DMS153 treated with DMSO at 0.1 percent for 48 hours (cell line): ENCODE data around the gene DDX52.
"Not testable (repeated sequence)": the region's sequence is repeated elsewhere in the genome, so short reads cannot be mapped to it uniquely, and the experiment has no call there.

Experiments
- DNase-seq: peaks from one replicate; lab custom pipeline; 2025; ENCODE audit not compliant: unreplicated experiment; lab: John Stamatoyannopoulos, UW

The DDX52 gene, protein sequence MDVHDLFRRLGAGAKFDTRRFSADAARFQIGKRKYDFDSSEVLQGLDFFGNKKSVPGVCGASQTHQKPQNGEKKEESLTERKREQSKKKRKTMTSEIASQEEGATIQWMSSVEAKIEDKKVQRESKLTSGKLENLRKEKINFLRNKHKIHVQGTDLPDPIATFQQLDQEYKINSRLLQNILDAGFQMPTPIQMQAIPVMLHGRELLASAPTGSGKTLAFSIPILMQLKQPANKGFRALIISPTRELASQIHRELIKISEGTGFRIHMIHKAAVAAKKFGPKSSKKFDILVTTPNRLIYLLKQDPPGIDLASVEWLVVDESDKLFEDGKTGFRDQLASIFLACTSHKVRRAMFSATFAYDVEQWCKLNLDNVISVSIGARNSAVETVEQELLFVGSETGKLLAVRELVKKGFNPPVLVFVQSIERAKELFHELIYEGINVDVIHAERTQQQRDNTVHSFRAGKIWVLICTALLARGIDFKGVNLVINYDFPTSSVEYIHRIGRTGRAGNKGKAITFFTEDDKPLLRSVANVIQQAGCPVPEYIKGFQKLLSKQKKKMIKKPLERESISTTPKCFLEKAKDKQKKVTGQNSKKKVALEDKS

DNA sequence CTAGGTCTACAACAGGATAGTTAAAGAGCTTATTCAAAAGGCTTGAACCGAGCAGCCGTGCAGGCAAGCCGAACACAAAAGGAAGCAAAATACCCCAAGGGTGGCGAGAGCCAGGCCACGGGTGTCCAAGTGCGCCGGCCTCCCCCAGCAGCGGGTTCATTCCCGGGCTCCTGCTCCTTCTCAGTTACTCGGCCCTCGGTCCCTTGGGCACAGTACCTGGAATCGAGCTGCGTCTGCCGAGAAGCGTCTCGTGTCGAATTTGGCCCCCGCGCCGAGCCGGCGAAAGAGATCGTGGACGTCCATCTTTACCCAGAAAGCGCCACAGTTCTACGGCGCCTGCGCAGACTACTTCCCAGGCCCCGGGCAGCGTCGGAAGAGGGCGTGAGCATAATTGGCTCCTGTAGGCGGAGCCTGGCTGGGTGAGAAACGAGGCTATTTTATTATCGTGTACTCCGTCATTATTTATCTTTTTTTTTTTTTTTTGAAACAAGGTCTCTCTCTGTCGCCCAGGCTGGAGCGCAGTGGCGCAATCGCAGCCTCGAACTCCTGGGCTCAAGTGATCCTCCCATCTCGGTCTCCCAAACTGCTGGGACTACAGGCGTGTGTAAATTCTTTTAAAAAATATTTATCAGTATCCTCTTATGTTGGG, at the start of gene DDX52:
TSS of gene DDX52 (minus strand) at position 329 of the 649 bp plus-strand sequence. CDS start at position 303, 26 bp downstream.
- DNase-seq = peak; percentile 62

DNA sequence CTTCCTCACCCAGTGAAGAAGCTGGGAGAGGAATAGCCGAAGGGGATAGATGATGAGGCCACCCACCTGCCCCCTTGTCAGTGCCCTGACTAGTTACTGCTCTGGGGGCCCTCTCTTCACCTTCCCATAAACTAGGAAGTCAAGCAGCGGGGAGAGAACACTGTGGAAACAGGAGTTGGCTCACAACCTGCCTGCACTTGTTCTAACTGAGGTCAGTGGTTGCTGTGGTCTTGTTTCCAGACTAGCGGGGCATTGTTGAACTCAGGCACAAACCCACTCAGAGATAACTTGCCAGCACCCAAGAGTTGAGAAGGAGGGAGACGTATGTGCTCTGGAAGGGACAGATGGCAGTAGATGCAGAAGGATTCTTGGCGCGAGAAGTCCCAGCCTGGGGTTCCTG, 48.6 kb upstream of the DDX52 start:
- DNase-seq = no peak

GRCh38 chr17:37689317-37689716, 46.1 kb upstream of the DDX52 start:
- DNase-seq = no peak

- no peak for DNase-seq
Measured at GRCh38 chr17:37683454-37683984, 40.3 kb upstream of the DDX52 start.

- no peak for DNase-seq
Measured at GRCh38 chr17:37682007-37682406, 38.8 kb upstream of the DDX52 start.

GRCh38 chr17:37679995-37680394, 36.7 kb upstream of the DDX52 start:
- not testable (repeated sequence) for DNase-seq

DNA sequence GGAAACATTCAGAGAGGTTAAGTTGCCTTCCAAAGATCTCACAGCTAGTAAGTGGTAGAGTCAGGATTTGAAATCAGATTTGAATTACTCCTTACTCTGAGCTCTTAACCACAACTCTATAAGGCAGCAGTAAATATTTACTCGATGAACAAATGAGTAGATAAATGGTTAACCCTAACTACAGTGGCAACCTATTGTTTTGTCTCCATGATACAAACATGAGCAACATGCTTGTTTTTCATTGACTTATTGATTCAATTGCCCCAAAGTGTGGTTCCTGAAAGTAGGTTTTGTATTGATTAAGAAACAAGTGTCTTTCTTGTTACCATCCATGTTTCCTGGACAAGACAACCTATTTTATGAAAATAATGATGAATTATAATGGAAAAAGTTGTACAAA, 34.8 kb upstream of the DDX52 start:
- DNase-seq = no peak

DNA sequence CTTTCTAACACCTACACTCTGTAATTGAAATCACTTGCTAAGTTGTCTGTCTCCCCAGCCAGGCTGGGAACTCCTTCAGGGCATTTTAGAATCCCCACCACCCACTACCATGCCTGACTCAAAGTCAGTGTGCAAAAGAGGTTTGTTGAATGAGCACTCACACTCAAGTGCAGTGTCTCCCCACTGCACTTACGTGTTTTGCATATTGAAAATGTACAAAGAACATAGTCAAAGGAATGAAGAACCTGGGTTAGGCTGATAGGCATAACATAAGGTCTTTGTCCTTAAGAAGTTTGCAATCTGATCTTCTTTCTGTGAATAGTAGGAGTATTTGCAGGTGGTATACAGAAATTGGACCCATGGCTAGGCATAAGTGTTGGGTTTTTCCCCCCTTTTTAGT, 33.8 kb upstream of the DDX52 start:
- DNase-seq = no peak

DNA sequence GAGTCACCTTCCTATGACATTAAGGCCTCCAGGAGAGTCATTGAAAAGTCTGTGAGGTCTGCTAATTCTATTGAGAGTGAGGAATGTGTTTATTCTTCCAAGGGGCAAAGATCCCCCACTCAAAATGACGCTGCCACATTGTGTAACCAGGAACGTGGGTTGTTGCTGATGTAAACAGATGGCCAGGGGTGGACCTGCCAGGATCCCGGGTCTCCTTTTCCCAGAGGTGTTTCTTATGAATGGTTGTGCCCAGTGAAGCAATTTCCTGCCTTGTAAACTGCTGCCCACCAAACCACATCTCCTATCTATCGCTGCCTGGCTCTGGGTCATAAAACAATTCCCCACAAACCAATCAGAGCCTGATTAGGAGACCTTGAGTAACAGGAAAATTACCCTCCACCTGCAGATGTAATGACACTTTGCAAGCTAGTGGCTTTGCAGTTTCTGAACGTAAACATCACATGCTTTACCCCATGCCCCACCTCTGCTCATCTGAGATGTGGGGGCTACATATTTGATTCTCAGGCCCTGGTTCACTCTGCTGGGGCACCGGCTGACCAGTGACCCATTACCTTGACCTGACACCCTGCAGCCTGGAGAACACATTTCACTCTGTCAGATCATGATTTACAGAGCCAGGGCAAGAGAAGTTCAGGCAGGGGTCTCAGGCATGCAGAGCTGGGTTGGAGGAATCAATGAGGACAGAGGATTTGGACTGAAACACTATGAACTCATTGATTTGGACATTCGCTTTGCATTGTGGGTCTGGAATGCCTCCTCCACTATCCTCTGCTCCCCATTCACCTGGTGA, 33.1 kb upstream of the DDX52 start:
- DNase-seq = no peak

- no peak for DNase-seq
Measured at GRCh38 chr17:37674511-37674910, 31.3 kb upstream of the DDX52 start.

- DNase-seq = no peak
Measured at GRCh38 chr17:37673386-37673785, 30.1 kb upstream of the DDX52 start.

DNA sequence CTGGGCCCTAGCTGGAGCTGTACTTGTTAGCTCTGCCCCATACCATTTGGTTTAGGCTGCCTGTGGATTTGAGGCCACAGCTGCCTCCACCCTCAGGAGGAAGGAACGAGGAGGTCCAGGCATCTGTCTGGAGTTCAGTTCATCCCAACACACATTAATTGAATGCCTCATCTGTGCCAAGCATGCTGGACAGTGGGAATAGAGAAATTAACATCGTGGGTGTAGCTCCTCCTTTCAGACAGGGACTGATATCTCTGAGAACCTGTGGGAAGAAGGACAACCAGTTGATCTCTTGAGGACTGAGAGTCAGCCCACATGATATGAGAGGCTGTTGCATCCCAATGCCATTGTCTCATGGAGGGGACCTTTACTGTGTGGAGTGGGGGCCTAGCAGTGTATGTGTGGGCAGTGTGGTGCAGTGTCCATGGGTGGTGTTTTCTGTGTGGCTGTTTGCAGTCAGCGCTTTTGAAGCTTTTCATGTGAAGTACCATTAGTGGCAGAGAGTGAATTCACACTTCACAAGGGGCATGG, 29.4 kb upstream of the DDX52 start:
- no peak for DNase-seq

DNA sequence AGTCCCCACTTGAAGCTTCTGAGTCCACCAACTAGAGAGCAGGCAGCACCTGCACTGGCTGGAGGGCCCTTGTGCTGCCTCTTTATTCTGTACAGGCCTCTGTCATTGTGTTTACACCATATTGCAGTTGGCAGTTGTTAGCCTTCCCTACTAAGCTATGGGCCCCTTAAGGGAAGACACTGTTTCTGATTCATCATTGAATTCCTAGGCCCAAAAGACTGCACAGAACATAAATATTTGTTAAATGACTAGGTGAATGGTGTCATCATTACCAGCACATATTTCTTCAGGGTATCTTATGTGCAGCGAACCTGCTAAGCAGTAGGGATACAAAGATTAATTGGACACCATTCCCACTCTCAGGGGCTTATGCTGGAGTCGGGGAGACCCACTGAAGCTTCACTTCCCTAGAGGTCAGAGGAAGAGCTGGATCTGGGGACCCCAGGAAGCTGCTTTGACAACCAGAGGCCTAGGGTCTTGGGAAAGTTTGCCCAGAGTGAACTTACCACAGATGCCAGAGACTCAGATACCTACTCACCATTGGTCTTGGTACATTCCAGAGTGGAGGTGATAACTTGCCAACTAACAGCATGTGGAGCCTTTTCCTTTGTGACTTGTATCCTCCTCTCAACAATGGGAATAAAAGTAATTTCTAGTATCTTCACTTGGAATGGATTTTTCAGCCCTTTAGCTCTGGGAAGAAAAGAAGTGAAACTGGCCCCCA, 28.7 kb upstream of the DDX52 start:
- DNase-seq = peak; percentile 46

GRCh38 chr17:37671028-37671823, 28.0 kb upstream of the DDX52 start:
- peak; percentile 46 for DNase-seq

- no peak for DNase-seq
Measured at GRCh38 chr17:37667039-37667438, 23.8 kb upstream of the DDX52 start.

GRCh38 chr17:37664214-37664613, 21.0 kb upstream of the DDX52 start:
- no peak for DNase-seq

- DNase-seq = no peak
Measured at GRCh38 chr17:37662353-37662752, 19.1 kb upstream of the DDX52 start.

DNA sequence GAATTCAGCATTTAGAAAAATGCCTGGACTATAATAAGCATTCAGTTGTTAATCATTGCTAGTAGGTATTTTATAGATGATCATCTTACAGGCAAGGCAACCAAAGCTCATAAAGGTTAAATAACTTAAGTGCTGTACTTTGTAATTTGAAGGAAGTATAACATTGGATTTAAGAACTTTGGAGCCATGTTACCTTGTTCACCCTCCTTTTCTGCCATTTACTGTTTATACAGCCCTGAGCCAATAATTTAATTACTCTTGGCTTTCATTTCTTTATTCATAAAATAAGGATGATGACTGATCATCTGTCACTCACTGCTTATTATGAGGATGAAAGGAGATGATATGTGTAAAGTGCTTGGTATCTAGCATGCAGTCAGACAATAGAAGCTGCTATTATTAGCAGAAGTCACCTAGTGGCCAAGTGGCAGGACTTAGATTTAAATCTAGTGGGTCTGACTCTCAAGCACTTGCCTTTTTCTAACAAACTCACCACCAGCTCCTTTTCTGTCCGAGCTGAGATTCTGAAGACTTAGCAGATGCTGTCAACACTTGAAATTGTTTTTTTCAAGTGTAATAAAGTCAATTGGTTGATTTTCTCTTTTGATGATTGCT, 18.3 kb upstream of the DDX52 start:
- DNase-seq = no peak

- DNase-seq = no peak
Measured at GRCh38 chr17:37659925-37660324, 16.7 kb upstream of the DDX52 start.
